GM12892 (cell line): ENCODE measurements around the gene PXDC1.

Experiments used
- POLR2A ChIP-seq: IDR thresholded peaks from 2 replicates; pipeline ENCODE4 v1.6.1; 2011; ENCODE audit warnings: low read depth, low read length, control low read depth
- POLR2AphosphoS5 ChIP-seq: IDR thresholded peaks from 2 replicates; pipeline ENCODE4 v1.6.1; 2011; ENCODE audit warnings: low read depth, low read length, control low read depth

GRCh38 chr6:3726421-3726820, 25.1 kb downstream of the PXDC1 start:
- TF ChIP-seq POLR2A = no peak
- no peak for TF ChIP-seq POLR2AphosphoS5
